BLaER1 treated with 17β-estradiol and CSF1 and Interleukin-3, amounts not matched to agents 10 nM and 100 nM (cell line): ENCODE measurements around the gene NDUFB3.
"Not testable (repeated sequence)": the region's sequence is repeated elsewhere in the genome, so short reads cannot be mapped to it uniquely, and the experiment has no call there.

Source experiments
- H3K27ac ChIP-seq, 11 experiments: shearing (Covaris generic); formaldehyde crosslinking; 2 replicates each; pipeline ENCODE4 v1.8.1; 2022
- H3K27me3 ChIP-seq, 11 experiments: shearing (Covaris generic); formaldehyde crosslinking; 2 replicates each; pipeline ENCODE4 v1.8.1; 2022
- H3K36me3 ChIP-seq, 11 experiments: shearing (Covaris generic); formaldehyde crosslinking; 2 replicates each; pipeline ENCODE4 v1.8.1; 2022
- H3K4me1 ChIP-seq, 10 experiments: shearing (Covaris generic); formaldehyde crosslinking; 2 replicates each; pipeline ENCODE4 v1.8.1; 2022
- H3K4me2 ChIP-seq, 11 experiments: shearing (Covaris generic); formaldehyde crosslinking; 2 replicates each; pipeline ENCODE4 v1.8.1; 2022
- H3K4me3 ChIP-seq, 10 experiments: shearing (Covaris generic); formaldehyde crosslinking; 2 replicates each; pipeline ENCODE4 v1.8.1; 2022
- H3K9ac ChIP-seq, 11 experiments: shearing (Covaris generic); formaldehyde crosslinking; 2 replicates each; pipeline ENCODE4 v1.8.1; 2022
- H3K9me3 ChIP-seq, 11 experiments: shearing (Covaris generic); formaldehyde crosslinking; replicated peaks in 1 of 11; 2 replicates each; pipeline ENCODE4 v1.8.1; 2022
- H4K20me1 ChIP-seq, 11 experiments: shearing (Covaris generic); formaldehyde crosslinking; 2 replicates each; pipeline ENCODE4 v1.8.1; 2022
- Cebpa-rat ChIP-seq, 11 experiments: shearing (Covaris generic); IDR thresholded peaks; 2 replicates each; pipeline ENCODE4 v1.8.1; 2022

The NDUFB3 gene

GRCh38 chr2:201109186-201109585 lies 37.4 kb downstream of the NDUFB3 start:
- Histone ChIP-seq H3K4me1 (peaks cover 0 to 22% (median under 1%) of the 10 kb centered on the region in 10 experiments; a peak in 9 of 20 replicates), H4K20me1 (no peaks in the 10 kb centered on the region), H3K36me3 (peaks cover 0 to 4% (median 0%) of the 10 kb centered on the region in 11 experiments; a peak in 1 of 22 replicates), H3K9ac (no peak overlapping the region), H3K27me3 (no peaks in the 10 kb centered on the region), H3K9me3 (no peaks in the 10 kb centered on the region), H3K4me3 (no peak overlapping the region), H3K27ac (no peak overlapping the region), H3K4me2 (no peak overlapping the region)
- no peak for TF ChIP-seq Cebpa-rat (IDR thresholded peaks at IDR 0.05)

DNA sequence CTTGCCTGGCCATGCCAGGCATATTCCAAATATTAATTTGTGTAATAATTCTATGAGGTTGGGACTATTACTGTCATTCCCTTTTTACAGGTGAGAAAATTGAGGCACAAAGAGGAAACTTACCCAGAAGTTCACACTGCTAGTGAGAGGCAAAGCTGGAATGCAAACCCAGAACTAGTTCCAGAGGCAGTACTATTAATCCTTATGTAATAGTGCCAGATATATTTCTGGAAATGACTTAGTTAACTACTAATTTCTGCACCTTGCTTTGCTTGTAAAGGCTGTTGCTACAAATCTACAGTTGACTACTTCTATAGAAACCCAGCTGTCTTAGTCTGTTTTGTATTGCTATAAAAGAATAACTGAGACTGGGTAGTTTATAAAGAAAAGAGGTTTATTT lies 38.8 kb downstream of the NDUFB3 start:
- TF ChIP-seq Cebpa-rat (IDR thresholded peaks at IDR 0.05), result no peak
- Histone ChIP-seq H4K20me1 (no peaks in the 10 kb centered on the region), H3K36me3 (peaks cover 0 to 3% (median 0%) of the 10 kb centered on the region in 11 experiments; a peak in 1 of 22 replicates), H3K9ac (no peak overlapping the region), H3K27ac (no peak overlapping the region), H3K4me2 (no peak overlapping the region), H3K4me1 (peaks cover 4 to 36% (median 13%) of the 10 kb centered on the region in 10 experiments; a peak in 18 of 20 replicates), H3K9me3 (peaks cover 0 to 3% (median 0%) of the 10 kb centered on the region in 11 experiments; a peak in 1 of 22 replicates), H3K4me3 (no peak overlapping the region), H3K27me3 (no peaks in the 10 kb centered on the region)

DNA sequence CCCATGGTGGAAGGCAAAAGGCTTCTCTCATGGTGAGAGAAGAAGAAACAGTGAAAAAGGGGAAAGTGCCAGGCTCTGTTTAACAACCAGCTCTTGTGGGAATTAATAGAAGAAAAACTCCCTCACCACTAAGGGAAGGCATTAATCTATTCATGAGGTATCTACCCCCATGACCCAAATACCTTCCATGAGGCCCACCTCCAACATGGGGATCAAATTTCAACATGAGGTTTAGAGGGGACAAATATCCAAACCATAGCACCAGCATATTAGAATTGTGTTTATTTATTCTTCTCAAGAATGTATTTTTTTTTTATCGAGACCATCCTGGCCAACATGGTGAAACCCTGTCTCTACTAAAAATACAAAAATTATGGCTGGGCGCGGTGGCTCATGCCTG lies 39.3 kb downstream of the NDUFB3 start:
- H3K4me3 ChIP-seq, result no peak overlapping the region
- peaks cover 0 to under 1% (median 0%) of the 10 kb centered on the region in 11 experiments; a peak in 1 of 22 replicates for H3K36me3 ChIP-seq
- TF ChIP-seq Cebpa-rat (IDR thresholded peaks at IDR 0.05), result no peak
- no peak overlapping the region for H3K27ac ChIP-seq
- no peaks in the 10 kb centered on the region for H4K20me1 ChIP-seq
- H3K9me3 ChIP-seq, result peaks cover 0 to 3% (median 0%) of the 10 kb centered on the region in 11 experiments; a peak in 1 of 22 replicates
- no peaks in the 10 kb centered on the region for H3K27me3 ChIP-seq
- H3K4me1 ChIP-seq, result peaks cover 6 to 37% (median 14%) of the 10 kb centered on the region in 10 experiments; a peak in 18 of 20 replicates
- H3K9ac ChIP-seq, result no peak overlapping the region
- H3K4me2 ChIP-seq, result no peak overlapping the region

DNA sequence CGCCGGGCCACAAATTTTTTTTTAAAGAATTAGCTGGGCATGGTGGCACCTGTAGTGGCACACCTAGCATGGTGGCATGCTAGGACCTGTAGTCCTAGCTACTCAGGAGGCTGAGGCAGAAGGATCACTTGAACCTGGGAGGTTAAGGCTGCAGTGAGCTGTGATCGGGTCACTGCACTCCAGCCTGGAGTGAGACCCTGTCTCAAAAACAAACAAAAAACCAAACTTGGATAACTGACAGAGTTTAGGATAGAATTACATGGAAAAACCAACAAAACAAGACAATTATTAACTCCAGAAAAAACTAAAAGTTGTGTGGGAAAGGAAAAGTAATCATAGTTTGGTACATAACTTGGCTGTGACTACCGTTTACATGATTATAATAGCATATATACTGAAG lies 42.5 kb downstream of the NDUFB3 start:
- H3K4me3 ChIP-seq, result peak overlapping the region in 3 of 10 experiments; percentile 78 to 92 (median 86); a peak in 5 of 20 replicates
- H3K4me2 ChIP-seq, result peak overlapping the region in 9 of 11 experiments; percentile 13 to 99 (median 91); a peak in 13 of 22 replicates
- peaks cover 15 to 37% (median 26%) of the 10 kb centered on the region in 10 experiments for H3K4me1 ChIP-seq
- TF ChIP-seq Cebpa-rat (IDR thresholded peaks at IDR 0.05), result no peak
- H4K20me1 ChIP-seq, result peaks cover 0 to 3% (median 0%) of the 10 kb centered on the region in 11 experiments; a peak in 2 of 22 replicates
- peak overlapping the region in 2 of 11 experiments; percentile 98 to 99; a peak in 4 of 22 replicates for H3K9ac ChIP-seq
- H3K27ac ChIP-seq, result peak overlapping the region in 5 of 11 experiments; percentile 96 to 99 (median 97); a peak in 4 of 22 replicates
- no peaks in the 10 kb centered on the region for H3K27me3 ChIP-seq
- peaks cover 0 to 3% (median 0%) of the 10 kb centered on the region in 11 experiments; a peak in 1 of 22 replicates for H3K9me3 ChIP-seq
- no peaks in the 10 kb centered on the region for H3K36me3 ChIP-seq

DNA sequence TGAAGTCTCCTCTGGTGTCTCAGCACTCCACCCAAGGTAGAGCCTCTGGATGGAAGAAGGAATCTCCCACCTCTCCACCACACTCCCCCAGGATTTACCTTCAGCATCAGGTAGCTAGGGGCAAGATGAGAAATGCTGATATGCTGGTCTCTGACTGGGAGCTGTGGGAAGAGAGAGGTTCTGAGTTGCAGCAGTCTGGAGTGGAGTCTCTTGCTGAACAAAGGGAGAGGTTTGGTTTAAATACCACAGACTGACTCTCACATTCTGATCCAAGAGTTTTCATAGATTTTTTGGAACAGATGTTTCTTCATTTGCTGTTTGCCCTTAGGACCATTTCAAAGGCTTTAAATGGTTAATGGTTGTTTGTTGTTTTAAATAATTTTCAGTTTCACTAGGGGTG lies 43.0 kb downstream of the NDUFB3 start:
- peak overlapping the region in 9 of 11 experiments; percentile 22 to 99 (median 91); a peak in 17 of 22 replicates for H3K4me2 ChIP-seq
- peaks cover 20 to 40% (median 28%) of the 10 kb centered on the region in 10 experiments for H3K4me1 ChIP-seq
- no peaks in the 10 kb centered on the region for H3K27me3 ChIP-seq
- peak overlapping the region in 6 of 10 experiments; percentile 75 to 92 (median 82); a peak in 8 of 20 replicates for H3K4me3 ChIP-seq
- peak overlapping the region; percentile 96 to 100 (median 99); a peak in 20 of 22 replicates for H3K27ac ChIP-seq
- H4K20me1 ChIP-seq, result peaks cover 0 to 5% (median 0%) of the 10 kb centered on the region in 11 experiments; a peak in 2 of 22 replicates
- no peaks in the 10 kb centered on the region for H3K36me3 ChIP-seq
- peak overlapping the region in 4 of 11 experiments; percentile 96 to 99 (median 98); a peak in 9 of 22 replicates for H3K9ac ChIP-seq
- H3K9me3 ChIP-seq, result peaks cover 0 to 3% (median 0%) of the 10 kb centered on the region in 11 experiments; a peak in 1 of 22 replicates
- no peak for TF ChIP-seq Cebpa-rat (IDR thresholded peaks at IDR 0.05)

GRCh38 chr2:201116115-201116958 lies 44.5 kb downstream of the NDUFB3 start, which contains the start of gene CFLAR:
Gene CFLAR (plus strand): TSS chr2:201116164. CDS start chr2:201129866, 13,702 bp downstream.
- TF ChIP-seq Cebpa-rat (IDR thresholded peaks at IDR 0.05), result peak in 3 of 11 experiments; percentile 6 to 39 (median 8); a peak in 5 of 22 replicates
- peak within 1 kb of the TSS; percentile 96 to 100 (median 99) for H3K27ac ChIP-seq
- H3K4me2 ChIP-seq, result peak within 1 kb of the TSS; percentile 84 to 99 (median 92)
- H3K4me3 ChIP-seq, result peak within 1 kb of the TSS; percentile 74 to 92 (median 80)
- no peaks in the 10 kb centered on the region; a peak in 1 of 22 replicates for H3K36me3 ChIP-seq
- H3K27me3 ChIP-seq, result no peaks in the 10 kb centered on the region
- H3K4me1 ChIP-seq, result peaks cover 35 to 55% (median 40%) of the 10 kb centered on the region in 10 experiments
- H3K9me3 ChIP-seq, result peaks cover 0 to 3% (median 0%) of the 10 kb centered on the region in 11 experiments; a peak in 1 of 22 replicates
- H3K9ac ChIP-seq, result peak within 1 kb of the TSS; percentile 92 to 99 (median 98)
- H4K20me1 ChIP-seq, result peaks cover 0 to 12% (median 0%) of the 10 kb centered on the region in 11 experiments; a peak in 6 of 22 replicates

- Histone ChIP-seq H3K4me3 (peak overlapping the region; percentile 74 to 92 (median 80)), H3K27ac (peak overlapping the region; percentile 96 to 100 (median 99)), H3K9me3 (peaks cover 0 to 3% (median 0%) of the 10 kb centered on the region in 11 experiments; a peak in 1 of 22 replicates), H3K4me1 (peaks cover 41 to 59% (median 47%) of the 10 kb centered on the region in 10 experiments), H4K20me1 (peaks cover 0 to 19% (median 0%) of the 10 kb centered on the region in 11 experiments; a peak in 7 of 22 replicates), H3K36me3 (peaks cover 0 to 7% (median 4%) of the 10 kb centered on the region in 11 experiments; a peak in 9 of 22 replicates), H3K27me3 (no peaks in the 10 kb centered on the region), H3K9ac (peak overlapping the region; percentile 92 to 99 (median 98)), H3K4me2 (peak overlapping the region; percentile 84 to 99 (median 92))
- peak in 10 of 11 experiments; percentile 18 to 64 (median 52); a peak in 13 of 22 replicates for TF ChIP-seq Cebpa-rat (IDR thresholded peaks at IDR 0.05)
These were observed 45.3 kb downstream of the NDUFB3 start for GRCh38 chr2:201116959-201117734.

- H3K9me3 ChIP-seq, H3K27me3 ChIP-seq: not testable (repeated sequence)
- Histone ChIP-seq H3K4me2 (peak overlapping the region; percentile 84 to 99 (median 92)), H4K20me1 (peaks cover 0 to 25% (median 5%) of the 10 kb centered on the region in 11 experiments; a peak in 8 of 22 replicates), H3K27ac (peak overlapping the region; percentile 96 to 100 (median 99)), H3K9ac (peak overlapping the region; percentile 92 to 99 (median 98)), H3K4me1 (peaks cover 41 to 59% (median 48%) of the 10 kb centered on the region in 10 experiments), H3K36me3 (peaks cover 0 to 11% (median 10%) of the 10 kb centered on the region in 11 experiments; a peak in 10 of 22 replicates), H3K4me3 (peak overlapping the region; percentile 74 to 92 (median 80))
These were observed 45.9 kb downstream of the NDUFB3 start for GRCh38 chr2:201117735-201118094.
